Hepatocyte (in vitro differentiated cells): ENCODE measurements around the gene BBX.

Experiments used
- EZH2 ChIP-seq: fragments of 200-600 bp; sonication (generic); IDR thresholded peaks from 2 replicates; pipeline ENCODE4 v1.6.1; 2016; ENCODE audit warnings: antibody characterized with exemption, mild to moderate bottlenecking, borderline replicate concordance
- EZH2phosphoT487 ChIP-seq: fragments of 200-600 bp; sonication (generic); IDR thresholded peaks from one replicate; pipeline ENCODE4 v1.6.1; 2018; ENCODE audit warnings: antibody characterized with exemption, mild to moderate bottlenecking, low read depth, moderate library complexity; ENCODE audit not compliant: unreplicated experiment, severe bottlenecking
- TF ChIP-seq, protein P1 (sequence below): fragments of 200-600 bp; sonication (generic); IDR thresholded peaks from 2 replicates; pipeline ENCODE4 v1.5.1; 2016; ENCODE audit warnings: antibody characterized with exemption, mild to moderate bottlenecking; ENCODE audit not compliant: poor library complexity

DNA sequence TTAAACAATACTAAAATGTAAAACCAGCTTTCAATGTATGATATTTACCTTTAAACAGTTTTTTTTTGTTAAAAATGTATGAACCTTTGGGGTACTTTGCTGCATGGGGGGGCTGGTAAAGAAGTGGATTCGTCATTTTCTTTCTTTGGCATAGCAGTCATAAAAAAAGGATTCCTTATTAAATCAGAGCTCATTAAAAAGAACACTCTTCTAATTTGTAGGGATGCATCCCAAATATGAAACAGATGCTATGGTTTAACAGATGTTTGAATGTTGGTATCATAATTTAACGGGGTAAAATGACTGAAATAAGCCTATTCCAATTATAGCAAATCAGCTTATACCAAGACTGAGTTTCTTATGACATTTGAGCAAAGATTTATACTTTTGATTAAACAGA is 234.4 kb downstream of the BBX start:
- TF ChIP-seq, protein P1, sequence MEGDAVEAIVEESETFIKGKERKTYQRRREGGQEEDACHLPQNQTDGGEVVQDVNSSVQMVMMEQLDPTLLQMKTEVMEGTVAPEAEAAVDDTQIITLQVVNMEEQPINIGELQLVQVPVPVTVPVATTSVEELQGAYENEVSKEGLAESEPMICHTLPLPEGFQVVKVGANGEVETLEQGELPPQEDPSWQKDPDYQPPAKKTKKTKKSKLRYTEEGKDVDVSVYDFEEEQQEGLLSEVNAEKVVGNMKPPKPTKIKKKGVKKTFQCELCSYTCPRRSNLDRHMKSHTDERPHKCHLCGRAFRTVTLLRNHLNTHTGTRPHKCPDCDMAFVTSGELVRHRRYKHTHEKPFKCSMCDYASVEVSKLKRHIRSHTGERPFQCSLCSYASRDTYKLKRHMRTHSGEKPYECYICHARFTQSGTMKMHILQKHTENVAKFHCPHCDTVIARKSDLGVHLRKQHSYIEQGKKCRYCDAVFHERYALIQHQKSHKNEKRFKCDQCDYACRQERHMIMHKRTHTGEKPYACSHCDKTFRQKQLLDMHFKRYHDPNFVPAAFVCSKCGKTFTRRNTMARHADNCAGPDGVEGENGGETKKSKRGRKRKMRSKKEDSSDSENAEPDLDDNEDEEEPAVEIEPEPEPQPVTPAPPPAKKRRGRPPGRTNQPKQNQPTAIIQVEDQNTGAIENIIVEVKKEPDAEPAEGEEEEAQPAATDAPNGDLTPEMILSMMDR, result no peak
- no peak for TF ChIP-seq EZH2
- TF ChIP-seq EZH2phosphoT487, result no peak
